K562 (cell line): ENCODE data around the gene PHF21A. TPM values are rescaled to one million over a fixed set of nuclear protein-coding genes. Genes with fewer than 3 reads are reported as not detected.
A peak's percentile ranks its signal among the peaks of the same experiment; 100 is the strongest.

Experiments used
- CC2D1A ChIP-seq: fragments of 450-650 bp; IDR thresholded peaks from 2 replicates; pipeline ENCODE4 v1.6.1; 2017; ENCODE audit warnings: mild to moderate bottlenecking
- CEBPG ChIP-seq, 3 experiments: fragments of 200-800 bp in 1 of 3; sonication (Bioruptor generic) in 1 of 3; sonication (generic) in 1 of 3; formaldehyde crosslinking in 1 of 3; IDR thresholded peaks in 2 of 3; conservative IDR thresholded peaks in 1 of 3; 2 replicates each; pipeline versions ENCODE4 v1.6.1 to v1.8.0; 2016 to 2022; ENCODE audit warnings: missing compliant biosample characterization in 2 of 3, missing genetic modification characterization in 2 of 3, mild to moderate bottlenecking in 1 of 3, missing genetic modification reagents in 1 of 3
- CSDE1 ChIP-seq, 2 experiments: fragments of 450-650 bp; IDR thresholded peaks; 2 replicates each; pipeline ENCODE4 v1.6.1; 2016; ENCODE audit warnings: mild to moderate bottlenecking in 1 of 2
- CTBP1 ChIP-seq: fragments of 450-650 bp; IDR thresholded peaks from 2 replicates; pipeline ENCODE4 v1.6.1; 2016; ENCODE audit warnings: borderline replicate concordance
- EP300 ChIP-seq: IDR thresholded peaks from 2 replicates; pipeline ENCODE4 v1.6.1; 2012; ENCODE audit warnings: low read length, improper control_type of control experiment
- EP400 ChIP-seq: fragments of 450-650 bp; IDR thresholded peaks from 2 replicates; pipeline ENCODE4 v1.6.1; 2017; ENCODE audit warnings: antibody characterized with exemption, mild to moderate bottlenecking, moderate library complexity
- ESRRA ChIP-seq: fragments of 450-650 bp; IDR thresholded peaks from 2 replicates; pipeline ENCODE4 v1.6.1; 2014; ENCODE audit warnings: low read depth, mild to moderate bottlenecking, moderate library complexity, borderline replicate concordance
- ETS1 ChIP-seq: conservative IDR thresholded peaks from 2 replicates; pipeline ENCODE4 v1.6.1; 2011; ENCODE audit warnings: low read depth, mild to moderate bottlenecking, low read length; ENCODE audit not compliant: control insufficient read depth
- GATA2 ChIP-seq: sonication (generic); formaldehyde crosslinking; IDR thresholded peaks from 2 replicates; pipeline ENCODE4 v1.4.0; 2020; ENCODE audit warnings: mild to moderate bottlenecking, missing genetic modification reagents
- HOMEZ ChIP-seq: fragments of 250-450 bp; sonication (Bioruptor Pico); IDR thresholded peaks from 2 replicates; pipeline ENCODE4 v1.4.0; 2020; ENCODE audit warnings: mild to moderate bottlenecking, moderate library complexity
- KDM1A ChIP-seq, 2 experiments: fragments of 450-650 bp; IDR thresholded peaks; 2 replicates each; pipeline ENCODE4 v1.6.1; 2016; ENCODE audit warnings: mild to moderate bottlenecking in 2 of 2
- LCOR ChIP-seq: sonication (generic); formaldehyde crosslinking; IDR thresholded peaks from 2 replicates; pipeline ENCODE4 v1.8.0; 2022; ENCODE audit warnings: mild to moderate bottlenecking, missing genetic modification reagents
- MXI1 ChIP-seq: IDR thresholded peaks from 2 replicates; pipeline ENCODE4 v1.6.1; 2011; ENCODE audit warnings: low read depth, mild to moderate bottlenecking, improper control_type of control experiment, low read length
- NR2C1 ChIP-seq, 2 experiments: fragments of 450-650 bp; IDR thresholded peaks; 2 replicates each; pipeline ENCODE4 v1.6.1; 2017; ENCODE audit warnings: mild to moderate bottlenecking in 2 of 2, antibody characterized with exemption in 1 of 2, inconsistent platforms in 1 of 2, missing compliant biosample characterization in 1 of 2, missing genetic modification characterization in 1 of 2
- NR2C2 ChIP-seq, 2 experiments: fragments of 200-800 bp in 1 of 2; sonication (Bioruptor generic) in 1 of 2; sonication (generic) in 1 of 2; formaldehyde crosslinking in 1 of 2; IDR thresholded peaks; 2 replicates each; pipeline versions ENCODE4 v1.6.1 to v1.8.0; 2016 to 2022; ENCODE audit warnings: mild to moderate bottlenecking in 1 of 2, missing compliant biosample characterization in 1 of 2, missing genetic modification characterization in 1 of 2, missing genetic modification reagents in 1 of 2
- PHB ChIP-seq: fragments of 250-450 bp; sonication (Bioruptor Pico); IDR thresholded peaks from 2 replicates; pipeline ENCODE4 v1.5.0; 2021
- PKNOX1 ChIP-seq: fragments of 450-650 bp; IDR thresholded peaks from 2 replicates; pipeline ENCODE4 v1.6.1; 2016
- POLR2G ChIP-seq: fragments of 200-400 bp; formaldehyde crosslinking; IDR thresholded peaks from 2 replicates; pipeline ENCODE4 v1.6.1; 2017; ENCODE audit warnings: low read depth, mild to moderate bottlenecking, antibody characterized with exemption, low read length, moderate library complexity
- RUNX1 ChIP-seq: sonication (generic); IDR thresholded peaks from 2 replicates; pipeline ENCODE4 v1.6.1; 2016; ENCODE audit warnings: antibody characterized with exemption, low read depth
- SIN3B ChIP-seq: fragments of 450-650 bp; IDR thresholded peaks from 2 replicates; pipeline ENCODE4 v1.6.1; 2017; ENCODE audit warnings: low read depth, mild to moderate bottlenecking, moderate library complexity
- SMAD4 ChIP-seq: fragments of 250-450 bp; sonication (Bioruptor Pico); conservative IDR thresholded peaks from 2 replicates; pipeline ENCODE4 v1.8.0; 2021; ENCODE audit warnings: inconsistent platforms, mild to moderate bottlenecking, moderate library complexity
- STAT5A ChIP-seq: IDR thresholded peaks from 2 replicates; pipeline ENCODE4 v1.6.1; 2012; ENCODE audit warnings: low read length, inconsistent platforms, borderline replicate concordance
- TSC22D4 ChIP-seq: fragments of 450-650 bp; IDR thresholded peaks from 2 replicates; pipeline ENCODE4 v1.6.1; 2016; ENCODE audit warnings: missing genetic modification characterization, missing biosample characterization, control low read depth
- ZFX ChIP-seq: sonication (generic); formaldehyde crosslinking; IDR thresholded peaks from 2 replicates; pipeline ENCODE4 v1.8.0; 2022; ENCODE audit warnings: mild to moderate bottlenecking, missing genetic modification reagents, moderate library complexity
- polyA plus RNA-seq, 8 experiments: library from polyadenylated mRNA; depleted of rRNA in 4 of 8; stranded (reverse) in 5 of 8; unstranded in 3 of 8; fragments of >200 nt; fragmentation: Nextera tagmentation in 2 of 8; fragmentation: Illumina TruSeq in 1 of 8; extraction: Ambion mirVana in 2 of 8; extraction: Trizol in 1 of 8; gene quantifications; 2 replicates each; pipeline versions ENCODE4 v1.2.1 to v1.2.3, GENCODE V29; 2011 to 2014; ENCODE audit warnings: inconsistent platforms in 1 of 8, missing spikeins in 1 of 8
- total RNA-seq, 7 experiments: library from RNA; depleted of rRNA in 6 of 7; stranded (reverse); fragments of >200 nt in 6 of 7; fragmentation: Illumina TruSeq in 2 of 7; extraction: Trizol in 2 of 7; gene quantifications; 2 replicates each; pipeline versions ENCODE4 v1.2.1 to v1.2.3, GENCODE V29; 2011 to 2021; ENCODE audit warnings: low replicate concordance in 1 of 7

The PHF21A gene
- total and polyA plus RNA-seq, 9 of the 15 experiments (the other 6 are each of a cell fraction or from before 2014, with no cell fraction given): 1.5 to 32.4 (median 10.7) TPM

GRCh38 chr11:45904309-45904915 is 216.8 kb downstream of the PHF21A start (continued):
- no peak for TF ChIP-seq EP400
- TF ChIP-seq NR2C2 (CRISPR knock-in tag; IDR thresholded peaks at IDR 0.05): peak; percentile 74; the same call in 1 of the 2 replicates
- TF ChIP-seq NR2C2 (tag; IDR thresholded peaks at IDR 0.05): no peak
- TF ChIP-seq PKNOX1: peak; percentile 61; the same call in 1 of the 2 replicates
- no peak for TF ChIP-seq SIN3B
- no peak for TF ChIP-seq TSC22D4 (tag)
- no peak for TF ChIP-seq CSDE1 (IDR thresholded peaks at IDR 0.05)
- no peak for TF ChIP-seq POLR2G
- 0 out of 2 replicates have a peak, but pooled peaks have one; percentile 49 for TF ChIP-seq ESRRA
- no peak for TF ChIP-seq MXI1
- TF ChIP-seq GATA2: peak; percentile 78
- TF ChIP-seq STAT5A: peak; percentile 67; the same call in 1 of the 2 replicates
- TF ChIP-seq RUNX1: no peak
- no peak for TF ChIP-seq HOMEZ (CRISPR knock-in tag)
- TF ChIP-seq CTBP1: peak; percentile 19; the same call in 1 of the 2 replicates
- no peak for TF ChIP-seq LCOR (CRISPR knock-in tag)
- peak; percentile 33; the same call in 1 of the 2 replicates for TF ChIP-seq SMAD4 (CRISPR knock-in tag)
- peak; percentile 11; the same call in 1 of the 2 replicates for TF ChIP-seq ZFX
- peak; percentile 39; the same call in 1 of the 2 replicates for TF ChIP-seq CC2D1A
- peak; percentile 91 for TF ChIP-seq NR2C1 (IDR thresholded peaks at IDR 0.05)
- TF ChIP-seq NR2C1 (tag; IDR thresholded peaks at IDR 0.05): peak; percentile 87
- TF ChIP-seq KDM1A (IDR thresholded peaks at IDR 0.05): peak; percentile 35 to 43; a peak in 2 of 4 replicates
- TF ChIP-seq EP300: no peak; the same call in 1 of the 2 replicates
- 0 out of 2 replicates have a peak, but pooled peaks have one; percentile 3 for TF ChIP-seq CEBPG (CRISPR knock-in tag; IDR thresholded peaks at IDR 0.05)
- no peak for TF ChIP-seq CEBPG (tag; conservative IDR thresholded peaks at IDR 0.05 in 1 of 2, IDR thresholded peaks at IDR 0.05 in 1 of 2)
- peak; percentile 75; the same call in 1 of the 2 replicates for TF ChIP-seq ETS1
- no peak for TF ChIP-seq PHB (CRISPR knock-in tag)
